K562 (cell line): ENCODE results near the gene ALOX12. TPM values are rescaled to one million over a fixed set of nuclear protein-coding genes. Genes with fewer than 3 reads are reported as not detected.

ENCODE experiments used
- ARID2 ChIP-seq: fragments of 450-650 bp; IDR thresholded peaks from 2 replicates; pipeline ENCODE4 v1.6.1; 2017; ENCODE audit warnings: antibody characterized with exemption, mild to moderate bottlenecking
- ATF2 ChIP-seq: sonication (generic); formaldehyde crosslinking; IDR thresholded peaks from 2 replicates; pipeline ENCODE4 v1.8.1; 2022; ENCODE audit warnings: missing genetic modification reagents
- DIDO1 ChIP-seq: fragments of 450-650 bp; IDR thresholded peaks from 2 replicates; pipeline ENCODE4 v1.6.1; 2016; ENCODE audit warnings: low read depth, missing biosample characterization, missing genetic modification characterization
- HDAC6 ChIP-seq: IDR thresholded peaks from 2 replicates; pipeline ENCODE4 v1.6.1; 2012; ENCODE audit warnings: low read depth, mild to moderate bottlenecking, control low read depth, inconsistent platforms, low read length, moderate library complexity
- MCM3 ChIP-seq: fragments of 450-650 bp; IDR thresholded peaks from 2 replicates; pipeline ENCODE4 v1.6.1; 2016
- NEUROD1 ChIP-seq: fragments of 150-350 bp; IDR thresholded peaks from 2 replicates; pipeline ENCODE4 v1.6.1; 2014; ENCODE audit warnings: borderline replicate concordance, low read length, low read depth; ENCODE audit not compliant: partially characterized antibody
- NFYB ChIP-seq: IDR thresholded peaks from 2 replicates; pipeline ENCODE4 v1.6.1; 2011; ENCODE audit warnings: mild to moderate bottlenecking, moderate library complexity; ENCODE audit not compliant: insufficient read length; ENCODE audit errors: extremely low read depth
- NR3C1 ChIP-seq: sonication (generic); formaldehyde crosslinking; IDR thresholded peaks from 2 replicates; pipeline ENCODE4 v1.8.1; 2022; ENCODE audit warnings: missing genetic modification reagents
- NR4A1 ChIP-seq, 2 experiments: fragments of 250-450 bp in 1 of 2; fragments of 450-650 bp in 1 of 2; sonication (Bioruptor Pico) in 1 of 2; IDR thresholded peaks; 2 replicates each; pipeline versions ENCODE4 v1.4.0 to v1.6.1; 2016 to 2020; ENCODE audit warnings: mild to moderate bottlenecking in 2 of 2, missing compliant biosample characterization in 1 of 2, missing genetic modification characterization in 1 of 2, moderate library complexity in 1 of 2
- NRF1 ChIP-seq, 2 experiments: fragments of 450-650 bp; IDR thresholded peaks in 1 of 2; conservative IDR thresholded peaks in 1 of 2; 2 replicates each; pipeline ENCODE4 v1.6.1; 2014; ENCODE audit warnings: mild to moderate bottlenecking in 2 of 2
- RBBP5 ChIP-seq: fragments of 200-600 bp; sonication (generic); IDR thresholded peaks from 2 replicates; pipeline ENCODE4 v1.6.1; 2012; ENCODE audit warnings: borderline replicate concordance, mild to moderate bottlenecking, low read length, control low read depth, inconsistent platforms; ENCODE audit not compliant: insufficient read depth, poor library complexity, severe bottlenecking
- SMAD3 ChIP-seq: fragments of 450-650 bp; formaldehyde crosslinking; conservative IDR thresholded peaks from 2 replicates; pipeline ENCODE4 v1.4.0; 2020; ENCODE audit warnings: mild to moderate bottlenecking
- SREBF2 ChIP-seq: sonication (generic); formaldehyde crosslinking; IDR thresholded peaks from 2 replicates; pipeline ENCODE4 v1.4.0; 2020; ENCODE audit warnings: mild to moderate bottlenecking, missing genetic modification reagents
- TRIM25 ChIP-seq: fragments of 450-650 bp; IDR thresholded peaks from 2 replicates; pipeline ENCODE4 v1.7.0; 2016; ENCODE audit warnings: borderline replicate concordance
- ZNF274 ChIP-seq: IDR thresholded peaks from 2 replicates; pipeline ENCODE4 v1.6.1; 2011; ENCODE audit warnings: low read depth, mild to moderate bottlenecking, low read length, moderate library complexity, borderline replicate concordance
- ZNF639 ChIP-seq, 2 experiments: fragments of 200-800 bp in 1 of 2; sonication (Bioruptor generic) in 1 of 2; sonication (generic) in 1 of 2; formaldehyde crosslinking in 1 of 2; IDR thresholded peaks in 1 of 2; conservative IDR thresholded peaks in 1 of 2; 2 replicates each; pipeline versions ENCODE4 v1.5.0 to v1.6.1; 2016 to 2020; ENCODE audit warnings: missing compliant biosample characterization in 1 of 2, missing genetic modification characterization in 1 of 2, missing genetic modification reagents in 1 of 2
- polyA plus RNA-seq, 8 experiments: library from polyadenylated mRNA; depleted of rRNA in 4 of 8; stranded (reverse) in 5 of 8; unstranded in 3 of 8; fragments of >200 nt; fragmentation: Nextera tagmentation in 2 of 8; fragmentation: Illumina TruSeq in 1 of 8; extraction: Ambion mirVana in 2 of 8; extraction: Trizol in 1 of 8; gene quantifications; 2 replicates each; pipeline versions ENCODE4 v1.2.1 to v1.2.3, GENCODE V29; 2011 to 2014; ENCODE audit warnings: inconsistent platforms in 1 of 8, missing spikeins in 1 of 8
- total RNA-seq, 7 experiments: library from RNA; depleted of rRNA in 6 of 7; stranded (reverse); fragments of >200 nt in 6 of 7; fragmentation: Illumina TruSeq in 2 of 7; extraction: Trizol in 2 of 7; gene quantifications; 2 replicates each; pipeline versions ENCODE4 v1.2.1 to v1.2.3, GENCODE V29; 2011 to 2021; ENCODE audit warnings: low replicate concordance in 1 of 7
- TF ChIP-seq, protein P1 (sequence below): fragments of 250-450 bp; sonication (Bioruptor Pico); IDR thresholded peaks from 2 replicates; pipeline ENCODE4 v1.8.0; 2022; ENCODE audit warnings: inconsistent platforms, mild to moderate bottlenecking, moderate library complexity, borderline replicate concordance
- TF ChIP-seq, protein P2 (sequence below): fragments of 450-650 bp; formaldehyde crosslinking; IDR thresholded peaks from 2 replicates; pipeline ENCODE4 v1.4.0; 2022; ENCODE audit warnings: mild to moderate bottlenecking, moderate library complexity
- TF ChIP-seq, protein P3 (sequence below): fragments of 250-450 bp; sonication (Bioruptor Pico); IDR thresholded peaks from 2 replicates; pipeline ENCODE4 v1.5.0; 2021

The ALOX12 gene
- total and polyA plus RNA-seq, 9 of the 15 experiments (the other 6 are each of a cell fraction or from before 2014, with no cell fraction given) = 0.09 to 1.1 (median 0.47) TPM; not detected in 1

GRCh38 chr17:6994118-6994598 is 1.7 kb upstream of the ALOX12 start (continued):
- TF ChIP-seq, protein P1, sequence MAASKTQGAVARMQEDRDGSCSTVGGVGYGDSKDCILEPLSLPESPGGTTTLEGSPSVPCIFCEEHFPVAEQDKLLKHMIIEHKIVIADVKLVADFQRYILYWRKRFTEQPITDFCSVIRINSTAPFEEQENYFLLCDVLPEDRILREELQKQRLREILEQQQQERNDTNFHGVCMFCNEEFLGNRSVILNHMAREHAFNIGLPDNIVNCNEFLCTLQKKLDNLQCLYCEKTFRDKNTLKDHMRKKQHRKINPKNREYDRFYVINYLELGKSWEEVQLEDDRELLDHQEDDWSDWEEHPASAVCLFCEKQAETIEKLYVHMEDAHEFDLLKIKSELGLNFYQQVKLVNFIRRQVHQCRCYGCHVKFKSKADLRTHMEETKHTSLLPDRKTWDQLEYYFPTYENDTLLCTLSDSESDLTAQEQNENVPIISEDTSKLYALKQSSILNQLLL = no peak
- TF ChIP-seq ZNF639 (CRISPR knock-in tag; conservative IDR thresholded peaks at IDR 0.05 in 1 of 2, IDR thresholded peaks at IDR 0.05 in 1 of 2) (peak in 1 of 2 experiments; percentile 7; a peak in 1 of 4 replicates), MCM3 (no peak), NR4A1 (CRISPR knock-in tag; IDR thresholded peaks at IDR 0.05) (no peak), NR4A1 (tag; IDR thresholded peaks at IDR 0.05) (peak; percentile 76; the same call in 1 of the 2 replicates), NR3C1 (CRISPR knock-in tag) (no peak), ARID2 (no peak), ATF2 (no peak), SREBF2 (CRISPR knock-in tag) (no peak), ZNF274 (no peak), DIDO1 (tag) (no peak), NRF1 (conservative IDR thresholded peaks at IDR 0.05 in 1 of 2, IDR thresholded peaks at IDR 0.05 in 1 of 2) (peak; percentile 45 to 52; a peak in 3 of 4 replicates), NFYB (no peak), HDAC6 (no peak), TRIM25 (no peak), SMAD3 (CRISPR knock-in tag) (no peak), NEUROD1 (no peak), RBBP5 (no peak)
- TF ChIP-seq, protein P2, sequence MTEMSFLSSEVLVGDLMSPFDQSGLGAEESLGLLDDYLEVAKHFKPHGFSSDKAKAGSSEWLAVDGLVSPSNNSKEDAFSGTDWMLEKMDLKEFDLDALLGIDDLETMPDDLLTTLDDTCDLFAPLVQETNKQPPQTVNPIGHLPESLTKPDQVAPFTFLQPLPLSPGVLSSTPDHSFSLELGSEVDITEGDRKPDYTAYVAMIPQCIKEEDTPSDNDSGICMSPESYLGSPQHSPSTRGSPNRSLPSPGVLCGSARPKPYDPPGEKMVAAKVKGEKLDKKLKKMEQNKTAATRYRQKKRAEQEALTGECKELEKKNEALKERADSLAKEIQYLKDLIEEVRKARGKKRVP = 0 out of 2 replicates have a peak, but pooled peaks have one; percentile 9
- TF ChIP-seq, protein P3, sequence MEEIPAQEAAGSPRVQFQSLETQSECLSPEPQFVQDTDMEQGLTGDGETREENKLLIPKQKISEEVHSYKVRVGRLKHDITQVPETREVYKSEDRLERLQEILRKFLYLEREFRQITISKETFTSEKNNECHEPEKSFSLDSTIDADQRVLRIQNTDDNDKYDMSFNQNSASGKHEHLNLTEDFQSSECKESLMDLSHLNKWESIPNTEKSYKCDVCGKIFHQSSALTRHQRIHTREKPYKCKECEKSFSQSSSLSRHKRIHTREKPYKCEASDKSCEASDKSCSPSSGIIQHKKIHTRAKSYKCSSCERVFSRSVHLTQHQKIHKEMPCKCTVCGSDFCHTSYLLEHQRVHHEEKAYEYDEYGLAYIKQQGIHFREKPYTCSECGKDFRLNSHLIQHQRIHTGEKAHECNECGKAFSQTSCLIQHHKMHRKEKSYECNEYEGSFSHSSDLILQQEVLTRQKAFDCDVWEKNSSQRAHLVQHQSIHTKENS = no peak
